ENCODE data around the gene ZNF467.

DNA sequence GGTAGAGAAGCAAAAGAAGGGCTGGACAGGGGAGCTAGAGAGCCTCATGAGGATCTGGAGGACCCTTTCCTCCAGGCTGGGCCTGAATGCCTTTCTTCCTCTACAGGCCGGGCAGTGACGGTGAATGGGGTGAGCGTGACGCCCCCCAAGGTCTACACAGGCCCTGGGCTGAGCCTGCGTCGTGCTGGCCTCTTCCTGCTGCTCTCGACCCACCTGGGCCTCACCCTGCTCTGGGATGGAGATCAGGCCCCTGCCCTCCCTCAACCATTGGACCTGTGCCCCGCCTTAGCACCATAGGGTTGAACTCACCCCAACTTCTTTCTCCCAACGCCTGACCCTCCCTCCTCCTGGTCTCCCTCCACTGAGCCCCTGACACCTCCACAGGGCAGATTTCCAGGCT, 12.6 kb upstream of the ZNF467 start:
- TF ChIP-seq, protein P1, sequence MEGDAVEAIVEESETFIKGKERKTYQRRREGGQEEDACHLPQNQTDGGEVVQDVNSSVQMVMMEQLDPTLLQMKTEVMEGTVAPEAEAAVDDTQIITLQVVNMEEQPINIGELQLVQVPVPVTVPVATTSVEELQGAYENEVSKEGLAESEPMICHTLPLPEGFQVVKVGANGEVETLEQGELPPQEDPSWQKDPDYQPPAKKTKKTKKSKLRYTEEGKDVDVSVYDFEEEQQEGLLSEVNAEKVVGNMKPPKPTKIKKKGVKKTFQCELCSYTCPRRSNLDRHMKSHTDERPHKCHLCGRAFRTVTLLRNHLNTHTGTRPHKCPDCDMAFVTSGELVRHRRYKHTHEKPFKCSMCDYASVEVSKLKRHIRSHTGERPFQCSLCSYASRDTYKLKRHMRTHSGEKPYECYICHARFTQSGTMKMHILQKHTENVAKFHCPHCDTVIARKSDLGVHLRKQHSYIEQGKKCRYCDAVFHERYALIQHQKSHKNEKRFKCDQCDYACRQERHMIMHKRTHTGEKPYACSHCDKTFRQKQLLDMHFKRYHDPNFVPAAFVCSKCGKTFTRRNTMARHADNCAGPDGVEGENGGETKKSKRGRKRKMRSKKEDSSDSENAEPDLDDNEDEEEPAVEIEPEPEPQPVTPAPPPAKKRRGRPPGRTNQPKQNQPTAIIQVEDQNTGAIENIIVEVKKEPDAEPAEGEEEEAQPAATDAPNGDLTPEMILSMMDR (IDR thresholded peaks at IDR 0.05), result no peak
- no peak for TF ChIP-seq POLR2AphosphoS5 (IDR thresholded peaks at IDR 0.05)
- no peak for TF ChIP-seq POLR2A (IDR thresholded peaks at IDR 0.05)
- TF ChIP-seq EP300 (IDR thresholded peaks at IDR 0.05), result no peak
